ENCODE results near the gene SPRED1. TPM values are rescaled to one million over a fixed set of nuclear protein-coding genes. Genes with fewer than 3 reads are reported as not detected.

SPRED1 gene
- total RNA-seq, 4 donors from 2014 or later: 3.7 to 7.2 (median 5.3) TPM

DNA sequence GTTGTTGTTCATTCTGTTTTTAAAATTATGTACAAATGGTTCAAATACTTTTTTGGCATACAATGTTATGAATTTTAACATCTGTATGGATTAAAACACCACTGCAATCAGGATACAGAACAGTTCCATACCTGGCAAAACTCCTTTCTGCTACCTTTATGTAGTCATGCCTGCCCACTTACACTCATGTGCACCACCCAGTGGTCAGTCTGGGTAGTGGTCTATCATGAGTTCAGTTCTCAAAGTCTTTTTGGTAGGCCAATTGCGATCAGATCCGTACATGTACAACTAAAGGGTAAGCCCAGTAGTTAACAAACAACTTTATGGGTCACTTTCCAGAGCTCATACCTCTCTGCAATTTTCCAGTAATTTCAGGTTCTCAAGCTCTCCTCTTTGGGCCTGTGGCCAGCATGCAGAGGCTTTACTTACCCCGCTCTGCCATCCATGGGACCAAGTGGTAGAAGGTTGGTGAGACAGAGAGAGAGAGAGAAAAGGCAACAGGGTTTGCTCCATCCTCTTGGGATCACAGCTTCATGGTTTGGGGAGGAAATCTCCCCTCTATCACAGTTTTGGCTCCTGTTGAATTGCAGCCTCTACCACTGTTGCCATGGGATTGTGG, 137.4 kb downstream of the SPRED1 start:
- in situ Hi-C loops (cut with MboI; ENCODE audit: low sequenced_read_pairs in 4 of 4) (no loop called here), intact Hi-C loops (cut with DNase I; ENCODE audit: low total_unique reads) (loop anchor here (1.0 to 10.0 kb wide), 2 partner anchors 315 to 394 kb away; no protein-coding TSS in a partner anchor)
- Histone ChIP-seq H3K4me3 (no peak overlapping the region), H3K27me3 (no peaks in the 10 kb centered on the region), H3K4me1 (no peaks in the 10 kb centered on the region), H3K36me3 (no peaks in the 10 kb centered on the region), H3K27ac (no peak overlapping the region), H3K9me3 (no peaks in the 10 kb centered on the region)
- no peak for TF ChIP-seq POLR2A (IDR thresholded peaks at IDR 0.05)
- TF ChIP-seq, protein P1, sequence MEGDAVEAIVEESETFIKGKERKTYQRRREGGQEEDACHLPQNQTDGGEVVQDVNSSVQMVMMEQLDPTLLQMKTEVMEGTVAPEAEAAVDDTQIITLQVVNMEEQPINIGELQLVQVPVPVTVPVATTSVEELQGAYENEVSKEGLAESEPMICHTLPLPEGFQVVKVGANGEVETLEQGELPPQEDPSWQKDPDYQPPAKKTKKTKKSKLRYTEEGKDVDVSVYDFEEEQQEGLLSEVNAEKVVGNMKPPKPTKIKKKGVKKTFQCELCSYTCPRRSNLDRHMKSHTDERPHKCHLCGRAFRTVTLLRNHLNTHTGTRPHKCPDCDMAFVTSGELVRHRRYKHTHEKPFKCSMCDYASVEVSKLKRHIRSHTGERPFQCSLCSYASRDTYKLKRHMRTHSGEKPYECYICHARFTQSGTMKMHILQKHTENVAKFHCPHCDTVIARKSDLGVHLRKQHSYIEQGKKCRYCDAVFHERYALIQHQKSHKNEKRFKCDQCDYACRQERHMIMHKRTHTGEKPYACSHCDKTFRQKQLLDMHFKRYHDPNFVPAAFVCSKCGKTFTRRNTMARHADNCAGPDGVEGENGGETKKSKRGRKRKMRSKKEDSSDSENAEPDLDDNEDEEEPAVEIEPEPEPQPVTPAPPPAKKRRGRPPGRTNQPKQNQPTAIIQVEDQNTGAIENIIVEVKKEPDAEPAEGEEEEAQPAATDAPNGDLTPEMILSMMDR (IDR thresholded peaks at IDR 0.05 in 4 of 5, conservative IDR thresholded peaks at IDR 0.05 in 1 of 5): peak; percentile 32 to 68 (median 60)
- DNase-seq (peak; percentile 10 to 33), ATAC-seq (peak in 1 of 2 donors; percentile 30)

DNA sequence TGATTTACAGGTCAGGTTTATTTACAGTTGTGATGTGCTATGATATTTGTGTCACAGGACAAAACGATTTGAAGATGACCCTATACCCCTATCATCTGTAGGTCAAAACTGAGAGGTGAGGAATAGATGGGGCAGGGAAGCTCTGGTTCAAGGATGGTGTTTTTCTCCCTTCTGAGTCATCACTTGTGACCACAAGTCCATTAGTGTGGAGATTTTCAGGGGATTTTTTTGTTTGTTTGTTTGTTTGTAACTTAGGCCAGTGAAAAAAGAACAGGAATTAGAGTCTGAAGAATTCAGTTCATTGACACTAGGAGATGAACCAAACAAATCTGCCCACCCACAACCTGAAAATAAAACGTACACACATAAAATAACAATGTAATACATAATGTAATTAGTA, 138.6 kb downstream of the SPRED1 start:
- no peak overlapping the region for H3K4me3 ChIP-seq
- in situ Hi-C loops (cut with MboI; ENCODE audit: low sequenced_read_pairs in 4 of 4): no loop called here
- DNase-seq (no peak), ATAC-seq (no peak)
- no peak overlapping the region for H3K27ac ChIP-seq
- no peaks in the 10 kb centered on the region for H3K9me3 ChIP-seq
- no peaks in the 10 kb centered on the region for H3K4me1 ChIP-seq
- H3K27me3 ChIP-seq: no peaks in the 10 kb centered on the region
- H3K36me3 ChIP-seq: no peaks in the 10 kb centered on the region
- intact Hi-C loops (cut with DNase I; ENCODE audit: low total_unique reads): loop anchor here (10.0 kb wide), 1 partner anchor 316 kb away; no protein-coding TSS in a partner anchor
- TF ChIP-seq POLR2A (IDR thresholded peaks at IDR 0.05): no peak
- TF ChIP-seq, protein P1 (IDR thresholded peaks at IDR 0.05 in 4 of 5, conservative IDR thresholded peaks at IDR 0.05 in 1 of 5): no peak

DNA sequence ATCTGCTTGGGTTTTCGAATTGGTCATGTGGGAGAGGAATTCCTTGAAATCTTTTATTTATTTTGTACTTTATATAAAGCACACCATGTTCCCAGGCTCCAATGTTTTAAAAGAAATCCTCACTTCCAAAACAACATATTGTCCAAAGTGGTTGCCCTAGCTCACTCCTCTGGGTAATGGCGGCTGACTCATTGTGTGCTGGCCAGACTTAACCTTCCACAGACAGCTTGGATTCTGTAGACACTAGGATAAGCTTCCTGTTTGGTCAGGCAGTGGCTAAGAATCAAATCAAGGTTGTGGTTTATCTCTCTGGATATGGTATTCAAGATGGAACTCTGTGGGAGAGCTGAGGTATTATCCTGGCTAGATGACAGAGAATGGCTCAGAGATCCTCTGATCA, 145.5 kb downstream of the SPRED1 start:
- ATAC-seq (peak; percentile 75 to 85), DNase-seq (peak; percentile 15 to 64)
- Histone ChIP-seq H3K27ac (peak overlapping the region; percentile 47 to 62 (median 53)), H3K9me3 (no peaks in the 10 kb centered on the region), H3K36me3 (no peaks in the 10 kb centered on the region), H3K27me3 (no peaks in the 10 kb centered on the region), H3K4me3 (no peak overlapping the region), H3K4me1 (peaks cover 0 to 8% of the 10 kb centered on the region in 2 donors)
- intact Hi-C loops (cut with DNase I; ENCODE audit: low total_unique reads): loop anchor here (10.0 kb wide), 1 partner anchor 323 kb away; no protein-coding TSS in a partner anchor
- in situ Hi-C loops (cut with MboI; ENCODE audit: low sequenced_read_pairs in 4 of 4): no loop called here
- TF ChIP-seq, protein P1 (IDR thresholded peaks at IDR 0.05 in 4 of 5, conservative IDR thresholded peaks at IDR 0.05 in 1 of 5): no peak
- no peak for TF ChIP-seq POLR2A (IDR thresholded peaks at IDR 0.05)

DNA sequence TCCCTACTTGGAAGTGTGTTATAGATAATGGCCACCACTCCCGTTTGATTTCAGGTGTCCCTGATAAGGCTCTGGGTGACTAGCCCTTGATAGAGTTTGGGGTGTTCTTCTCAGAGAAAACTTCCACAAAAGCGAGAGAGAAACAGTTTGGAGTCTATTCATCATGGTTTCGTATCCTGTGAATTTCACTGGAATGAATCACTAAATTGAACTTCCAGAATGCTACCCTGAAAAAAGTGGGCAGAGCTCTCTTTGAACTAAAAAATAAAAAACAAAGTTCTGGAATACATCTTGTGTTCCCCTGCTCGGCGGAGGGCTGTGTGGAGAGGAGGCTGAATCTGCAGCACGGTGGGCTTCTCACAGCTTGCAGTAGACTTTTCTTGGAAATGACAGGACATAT, 148.5 kb downstream of the SPRED1 start:
- H3K27ac ChIP-seq: no peak overlapping the region
- no peaks in the 10 kb centered on the region for H3K9me3 ChIP-seq
- intact Hi-C loops (cut with DNase I; ENCODE audit: low total_unique reads) (no loop called here), in situ Hi-C loops (cut with MboI; ENCODE audit: low sequenced_read_pairs in 4 of 4) (no loop called here)
- no peaks in the 10 kb centered on the region for H3K27me3 ChIP-seq
- no peaks in the 10 kb centered on the region for H3K36me3 ChIP-seq
- ATAC-seq (no peak), DNase-seq (no peak)
- peaks cover 0 to 8% of the 10 kb centered on the region in 2 donors for H3K4me1 ChIP-seq
- TF ChIP-seq, protein P1 (IDR thresholded peaks at IDR 0.05 in 4 of 5, conservative IDR thresholded peaks at IDR 0.05 in 1 of 5): no peak
- no peak for TF ChIP-seq POLR2A (IDR thresholded peaks at IDR 0.05)
- no peak overlapping the region for H3K4me3 ChIP-seq

Data from gastrocnemius medialis (tissue), 4 donors.